ENCODE data around the gene AIFM3. TPM values are rescaled to one million over a fixed set of nuclear protein-coding genes. Genes with fewer than 3 reads are reported as not detected.

AIFM3 gene
- total and polyA plus RNA-seq, 2 experiments from 2014 or later = 0.45 to 1.5 TPM

DNA sequence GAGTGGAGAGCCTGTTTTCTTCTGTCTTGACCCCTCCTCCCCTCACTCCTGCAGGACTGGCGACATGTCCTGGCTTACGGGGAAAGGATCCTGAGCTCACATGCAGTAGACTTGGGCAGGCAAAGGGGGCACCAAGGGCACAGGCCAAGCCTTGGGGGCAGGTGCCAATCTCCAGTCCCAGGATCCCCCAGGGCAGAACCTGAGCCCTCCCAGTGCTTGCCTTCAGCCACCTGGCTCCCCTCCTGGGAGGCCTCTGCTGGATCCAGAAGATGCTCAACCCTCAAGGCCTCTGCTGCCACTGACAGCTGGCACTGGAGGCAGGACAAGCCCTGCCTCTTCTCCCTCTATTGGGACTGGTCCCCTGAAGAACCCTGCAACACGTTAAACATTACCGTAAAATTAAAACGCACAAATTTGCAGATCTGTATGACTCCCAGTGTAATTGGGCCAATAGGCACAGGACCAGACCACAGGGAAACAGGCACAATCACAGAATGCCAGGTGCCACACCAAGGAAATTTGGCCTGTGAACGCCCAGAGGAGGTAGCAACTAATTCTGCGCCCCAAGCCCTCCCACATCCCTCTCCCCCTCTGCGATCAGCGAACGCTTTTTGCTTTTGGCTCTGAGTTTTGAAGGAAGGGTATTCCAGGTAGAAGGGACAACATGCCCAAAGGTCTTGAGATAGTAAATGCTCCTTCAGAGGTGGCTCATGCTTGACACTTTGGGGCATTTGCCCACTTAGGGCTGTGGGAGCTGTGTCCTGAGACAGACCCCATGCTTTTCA, 14.1 kb downstream of the AIFM3 start:
- peak overlapping the region; percentile 97 for H3K4me2 ChIP-seq
- H3K4me1 ChIP-seq (ENCODE audit: insufficient read depth) = peaks cover 11% of the 10 kb centered on the region; the same call in 1 of the 2 replicates
- no peaks in the 10 kb centered on the region for H3F3A ChIP-seq (replicated peaks; ENCODE audit: low read depth)
- H3K9me2 ChIP-seq (ENCODE audit: insufficient read depth) = 0 out of 2 replicates have a peak, but pooled peaks cover 6% of the 10 kb centered on the region
- ATAC-seq (no peak), DNase-seq (ENCODE audit: low spot score) (no peak)
- H4K20me1 ChIP-seq (replicated peaks; ENCODE audit: insufficient read depth) = no peaks in the 10 kb centered on the region
- 0 out of 2 replicates have a peak overlapping the region, but pooled peaks have one; percentile 79 for H3K27ac ChIP-seq (ENCODE audit: low read depth)
- peak overlapping the region; percentile 94; the same call in 1 of the 2 replicates for H2AFZ ChIP-seq
- Mint-ChIP-seq H3K27ac (peak overlapping the region; percentile 70), H3K36me3 (ENCODE audit: low read depth) (peaks cover 7% of the 10 kb centered on the region; the same call in 1 of the 3 replicates), H3K9me3 (peaks cover 20% of the 10 kb centered on the region), H3K4me1 (peaks cover 15% of the 10 kb centered on the region), H3K4me3 (peak overlapping the region; percentile 95), H3K27me3 (ENCODE audit: insufficient read depth, low read depth, poor library complexity) (peaks cover 28% of the 10 kb centered on the region)
- no peaks in the 10 kb centered on the region; the same call in 1 of the 2 replicates for H3K36me3 ChIP-seq (ENCODE audit: insufficient read depth)
- H3K4me3 ChIP-seq = peak overlapping the region; percentile 93
- H3K27me3 ChIP-seq (ENCODE audit: insufficient read depth) = no peaks in the 10 kb centered on the region
- TF ChIP-seq NANOG (IDR thresholded peaks at IDR 0.05; ENCODE audit: borderline replicate concordance) = no peak
- TF ChIP-seq STAT1 (IDR thresholded peaks at IDR 0.05; ENCODE audit: unreplicated experiment) = no peak
- TF ChIP-seq JUNB (IDR thresholded peaks at IDR 0.05; ENCODE audit: unreplicated experiment) = no peak
- no peak for TF ChIP-seq EZH2phosphoT487 (IDR thresholded peaks at IDR 0.05; ENCODE audit: unreplicated experiment)
- TF ChIP-seq, protein P1, sequence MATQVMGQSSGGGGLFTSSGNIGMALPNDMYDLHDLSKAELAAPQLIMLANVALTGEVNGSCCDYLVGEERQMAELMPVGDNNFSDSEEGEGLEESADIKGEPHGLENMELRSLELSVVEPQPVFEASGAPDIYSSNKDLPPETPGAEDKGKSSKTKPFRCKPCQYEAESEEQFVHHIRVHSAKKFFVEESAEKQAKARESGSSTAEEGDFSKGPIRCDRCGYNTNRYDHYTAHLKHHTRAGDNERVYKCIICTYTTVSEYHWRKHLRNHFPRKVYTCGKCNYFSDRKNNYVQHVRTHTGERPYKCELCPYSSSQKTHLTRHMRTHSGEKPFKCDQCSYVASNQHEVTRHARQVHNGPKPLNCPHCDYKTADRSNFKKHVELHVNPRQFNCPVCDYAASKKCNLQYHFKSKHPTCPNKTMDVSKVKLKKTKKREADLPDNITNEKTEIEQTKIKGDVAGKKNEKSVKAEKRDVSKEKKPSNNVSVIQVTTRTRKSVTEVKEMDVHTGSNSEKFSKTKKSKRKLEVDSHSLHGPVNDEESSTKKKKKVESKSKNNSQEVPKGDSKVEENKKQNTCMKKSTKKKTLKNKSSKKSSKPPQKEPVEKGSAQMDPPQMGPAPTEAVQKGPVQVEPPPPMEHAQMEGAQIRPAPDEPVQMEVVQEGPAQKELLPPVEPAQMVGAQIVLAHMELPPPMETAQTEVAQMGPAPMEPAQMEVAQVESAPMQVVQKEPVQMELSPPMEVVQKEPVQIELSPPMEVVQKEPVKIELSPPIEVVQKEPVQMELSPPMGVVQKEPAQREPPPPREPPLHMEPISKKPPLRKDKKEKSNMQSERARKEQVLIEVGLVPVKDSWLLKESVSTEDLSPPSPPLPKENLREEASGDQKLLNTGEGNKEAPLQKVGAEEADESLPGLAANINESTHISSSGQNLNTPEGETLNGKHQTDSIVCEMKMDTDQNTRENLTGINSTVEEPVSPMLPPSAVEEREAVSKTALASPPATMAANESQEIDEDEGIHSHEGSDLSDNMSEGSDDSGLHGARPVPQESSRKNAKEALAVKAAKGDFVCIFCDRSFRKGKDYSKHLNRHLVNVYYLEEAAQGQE (IDR thresholded peaks at IDR 0.05; ENCODE audit: unreplicated experiment) = no peak
- TF ChIP-seq ZNF331 (CRISPR knock-in tag; IDR thresholded peaks at IDR 0.05; ENCODE audit: low read depth) = no peak
- no peak for TF ChIP-seq CTCF (conservative IDR thresholded peaks at IDR 0.05; ENCODE audit: low read depth in 2 of 2)
- H3K79me2 ChIP-seq (replicated peaks; ENCODE audit: insufficient read depth) = no peaks in the 10 kb centered on the region
